ENCODE data around the gene RUNX1. TPM values are rescaled to one million over a fixed set of nuclear protein-coding genes. Genes with fewer than 3 reads are reported as not detected.

The RUNX1 gene
- total and polyA plus RNA-seq, 2 donors (not counting 3 experiments of a cell fraction or from before 2014, with no cell fraction given): 4.6 to 17.9 TPM

- Histone ChIP-seq H3K79me2 (ENCODE audit: control insufficient read depth, insufficient read depth, low read length) (no peaks in the 10 kb centered on the region), H2AFZ (ENCODE audit: low read depth, low read length) (no peak overlapping the region), H3K36me3 (ENCODE audit: control insufficient read depth in 2 of 2, extremely low read depth in 1 of 2, insufficient read depth in 2 of 2, low read length in 2 of 2) (no peaks in the 10 kb centered on the region), H3K9me1 (replicated peaks; ENCODE audit: control insufficient read depth, extremely low read depth, insufficient read depth, low read length) (no peaks in the 10 kb centered on the region), H3K9ac (replicated peaks; ENCODE audit: extremely low read depth, insufficient read depth, low read length) (no peak overlapping the region), H3K4me1 (ENCODE audit: control insufficient read depth, extremely low read depth, insufficient read depth, low read length) (peaks cover 3% of the 10 kb centered on the region), H3K27ac (ENCODE audit: insufficient read depth, low read depth, low read length) (no peak overlapping the region), H3K9me3 (replicated peaks; ENCODE audit: control insufficient read depth, insufficient read depth, low read length) (no peaks in the 10 kb centered on the region), H3K4me2 (ENCODE audit: insufficient read depth, low read length) (no peak overlapping the region), H3K4me3 (replicated peaks in 1 of 3; ENCODE audit: insufficient read depth in 1 of 3, low read depth in 1 of 3, low read length in 3 of 3) (no peak overlapping the region), H3K27me3 (ENCODE audit: control insufficient read depth in 2 of 2, insufficient read depth in 2 of 2, low read length in 2 of 2) (peaks cover 28 to 31% of the 10 kb centered on the region in 2 experiments), H4K20me1 (replicated peaks; ENCODE audit: control insufficient read depth, extremely low read depth, insufficient read depth, low read length) (no peaks in the 10 kb centered on the region)
- FAIRE-seq (no peak), DNase-seq (ENCODE audit: low read depth, low spot score) (no peak)
- BruUV-seq (replicated peaks): no TSS peak
- dilution Hi-C loops (cut with MboI; ENCODE audit: extremely low pct_ligation_motif_present, low sequenced_read_pairs) (no loop called here), intact Hi-C loops (cut with micrococcal nuclease) (no loop called here)
- CTCF ChIA-PET: no interaction called here
- POLR2A ChIA-PET: no interaction called here
- TF ChIP-seq POLR2AphosphoS5 (IDR thresholded peaks at IDR 0.05; ENCODE audit: insufficient read depth, low read depth, low read length) (no peak), EZH2 (IDR thresholded peaks at IDR 0.05; ENCODE audit: borderline replicate concordance, low read depth, low read length, severe bottlenecking) (no peak), JUN (IDR thresholded peaks at IDR 0.05; ENCODE audit: borderline replicate concordance, insufficient read depth, insufficient read length, low read depth) (no peak)
Measured at GRCh38 chr21:35024071-35024420, 25.1 kb downstream of the RUNX1 start.

GRCh38 chr21:35023396-35024070 lies 25.6 kb downstream of the RUNX1 start:
- Histone ChIP-seq H3K9me1 (replicated peaks; ENCODE audit: control insufficient read depth, extremely low read depth, insufficient read depth, low read length) (no peaks in the 10 kb centered on the region), H3K4me2 (ENCODE audit: insufficient read depth, low read length) (no peak overlapping the region), H3K9me3 (replicated peaks; ENCODE audit: control insufficient read depth, insufficient read depth, low read length) (no peaks in the 10 kb centered on the region), H3K9ac (replicated peaks; ENCODE audit: extremely low read depth, insufficient read depth, low read length) (no peak overlapping the region), H3K27me3 (ENCODE audit: control insufficient read depth in 2 of 2, insufficient read depth in 2 of 2, low read length in 2 of 2) (peaks cover 28 to 29% of the 10 kb centered on the region in 2 experiments), H3K36me3 (ENCODE audit: control insufficient read depth in 2 of 2, extremely low read depth in 1 of 2, insufficient read depth in 2 of 2, low read length in 2 of 2) (no peaks in the 10 kb centered on the region), H3K27ac (ENCODE audit: insufficient read depth, low read depth, low read length) (no peak overlapping the region), H2AFZ (ENCODE audit: low read depth, low read length) (no peak overlapping the region), H4K20me1 (replicated peaks; ENCODE audit: control insufficient read depth, extremely low read depth, insufficient read depth, low read length) (no peaks in the 10 kb centered on the region), H3K79me2 (ENCODE audit: control insufficient read depth, insufficient read depth, low read length) (no peaks in the 10 kb centered on the region), H3K4me3 (replicated peaks in 1 of 3; ENCODE audit: insufficient read depth in 1 of 3, low read depth in 1 of 3, low read length in 3 of 3) (no peak overlapping the region), H3K4me1 (ENCODE audit: control insufficient read depth, extremely low read depth, insufficient read depth, low read length) (peaks cover 3% of the 10 kb centered on the region)
- TF ChIP-seq JUN (IDR thresholded peaks at IDR 0.05; ENCODE audit: borderline replicate concordance, insufficient read depth, insufficient read length, low read depth) (no peak), EZH2 (IDR thresholded peaks at IDR 0.05; ENCODE audit: borderline replicate concordance, low read depth, low read length, severe bottlenecking) (no peak), MYC (IDR thresholded peaks at IDR 0.05; ENCODE audit: low read depth, low read length) (no peak), POLR2AphosphoS5 (IDR thresholded peaks at IDR 0.05; ENCODE audit: insufficient read depth, low read depth, low read length) (no peak), GATA2 (IDR thresholded peaks at IDR 0.05; ENCODE audit: insufficient read depth, insufficient read length, low read depth, low read length) (no peak), FOS (IDR thresholded peaks at IDR 0.05; ENCODE audit: borderline replicate concordance, insufficient read depth, low read length) (no peak), CTCF (IDR thresholded peaks at IDR 0.05; ENCODE audit: extremely low read depth in 1 of 2, insufficient read depth in 1 of 2, low read depth in 1 of 2, low read length in 2 of 2) (no peak), POLR2A (IDR thresholded peaks at IDR 0.05; ENCODE audit: low read depth, low read length) (no peak)
- TF ChIP-seq, protein P1, sequence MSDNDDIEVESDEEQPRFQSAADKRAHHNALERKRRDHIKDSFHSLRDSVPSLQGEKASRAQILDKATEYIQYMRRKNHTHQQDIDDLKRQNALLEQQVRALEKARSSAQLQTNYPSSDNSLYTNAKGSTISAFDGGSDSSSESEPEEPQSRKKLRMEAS (IDR thresholded peaks at IDR 0.05; ENCODE audit: insufficient read depth, insufficient read length): no peak
- dilution Hi-C loops (cut with MboI; ENCODE audit: extremely low pct_ligation_motif_present, low sequenced_read_pairs) (no loop called here), intact Hi-C loops (cut with micrococcal nuclease) (no loop called here)
- FAIRE-seq (no peak), DNase-seq (ENCODE audit: low read depth, low spot score) (no peak)
- POLR2A ChIA-PET: interaction anchor here (1.3 kb wide), 1 partner anchor 40 kb away, joined by 3 read pairs; no protein-coding TSS in a partner anchor
- CTCF ChIA-PET: no interaction called here
- BruUV-seq (replicated peaks): no TSS peak

All from endothelial cell of umbilical vein (primary cell).